B cell (primary cell): Measurements from ENCODE around the gene AGBL2. TPM values are rescaled to one million over a fixed set of nuclear protein-coding genes. Genes with fewer than 3 reads are reported as not detected.

Source experiments
- ATAC-seq: fragments of 200-7000 bp; cut with Tn5 transposase; one replicate; pipeline ENCODE4 v1.10.0; 2021; ENCODE audit warnings: low read depth, mild to moderate bottlenecking, moderate number of reproducible peaks, moderate library complexity
- CTCF ChIA-PET: fragments of 350-600 bp; sonication (Branson Sonifier 250); formaldehyde crosslinking; loops from one replicate; lab custom pipeline; 2021; ENCODE audit warnings: antibody characterized with exemption, inconsistent platforms; lab: Charles Lee
- POLR2A ChIA-PET: fragments of 350-600 bp; sonication (Branson Sonifier 250); formaldehyde crosslinking; loops from one replicate; lab custom pipeline; 2021; ENCODE audit warnings: antibody characterized with exemption; lab: Charles Lee
- DNase-seq: peaks from one replicate; pipeline ENCODE4 v3.0.0; 2013
- H2AFZ ChIP-seq: 2 replicates; pipeline ENCODE4 v1.6.1; 2012; ENCODE audit warnings: mild to moderate bottlenecking, low read depth, low read length; ENCODE audit not compliant: insufficient read depth, poor library complexity, severe bottlenecking
- H3K27ac ChIP-seq, 2 donors: 1 replicate in 1 of 2; 2 replicates in 1 of 2; pipeline ENCODE4 v1.5.1; 2012 to 2013; ENCODE audit warnings: low read length in 2 of 2, mild to moderate bottlenecking in 2 of 2, moderate library complexity in 1 of 2
- H3K27me3 ChIP-seq, 4 experiments: fragments of 200-600 bp in 1 of 4; sonication (generic) in 1 of 4; replicated peaks in 1 of 4; 1 replicate in 2 of 4; 2 replicates in 2 of 4; pipeline versions ENCODE4 v1.6.1 to v1.7.0; 2013 to 2016; ENCODE audit warnings: low read length in 3 of 4, mild to moderate bottlenecking in 2 of 4, mixed read lengths in 1 of 4, moderate library complexity in 1 of 4; ENCODE audit not compliant: insufficient read depth in 4 of 4, control insufficient read depth in 3 of 4; ENCODE audit errors: control extremely low read depth in 1 of 4
- H3K36me3 ChIP-seq, 2 experiments: replicated peaks in 1 of 2; 1 replicate in 1 of 2; 2 replicates in 1 of 2; pipeline versions ENCODE4 v1.6.1 to v1.7.1; 2013; ENCODE audit warnings: low read length in 1 of 2; ENCODE audit not compliant: insufficient read depth in 2 of 2, control insufficient read depth in 1 of 2; ENCODE audit errors: control extremely low read depth in 1 of 2, extremely low read depth in 1 of 2
- H3K4me1 ChIP-seq, 2 donors: fragments of 200-600 bp in 1 of 2; sonication (generic) in 1 of 2; 1 replicate in 1 of 2; 2 replicates in 1 of 2; pipeline versions ENCODE4 v1.5.1 to v1.6.1; 2013 to 2017; ENCODE audit warnings: low read length in 2 of 2; ENCODE audit not compliant: control insufficient read depth in 2 of 2, insufficient read depth in 2 of 2
- H3K4me2 ChIP-seq: replicated peaks from 2 replicates; pipeline ENCODE3; 2012; ENCODE audit warnings: mild to moderate bottlenecking, low read depth, low read length; ENCODE audit not compliant: poor library complexity, severe bottlenecking
- H3K4me3 ChIP-seq, 5 experiments: fragments of 200-600 bp in 1 of 5; sonication (generic) in 1 of 5; 1 replicate in 3 of 5; 2 replicates in 2 of 5; pipeline versions ENCODE4 v1.5.1 to v1.7.0; 2011 to 2016; ENCODE audit warnings: low read length in 4 of 5, mild to moderate bottlenecking in 4 of 5, low read depth in 2 of 5, control low read depth in 1 of 5, moderate library complexity in 1 of 5; ENCODE audit not compliant: insufficient read depth in 1 of 5; ENCODE audit errors: control extremely low read depth in 1 of 5, extremely low read depth in 1 of 5
- H3K79me2 ChIP-seq: fragments of 200-600 bp; sonication (generic); one replicate; pipeline ENCODE4 v1.6.0; 2016; ENCODE audit warnings: low read length; ENCODE audit not compliant: control insufficient read depth, insufficient read depth
- H3K9ac ChIP-seq: fragments of 200-600 bp; sonication (generic); 2 replicates; pipeline ENCODE4 v1.6.1; 2017; ENCODE audit warnings: mild to moderate bottlenecking, low read length, moderate library complexity
- H3K9me3 ChIP-seq, 3 donors: one replicate each; pipeline versions ENCODE4 v1.6.1 to v1.7.1; 2013; ENCODE audit warnings: low read length in 2 of 3; ENCODE audit not compliant: control insufficient read depth in 2 of 3, insufficient read depth in 1 of 3; ENCODE audit errors: control extremely low read depth in 1 of 3
- H4K20me1 ChIP-seq: 2 replicates; pipeline ENCODE4 v1.6.0; 2012; ENCODE audit warnings: mild to moderate bottlenecking, low read length; ENCODE audit not compliant: insufficient read depth, control insufficient read depth, poor library complexity, severe bottlenecking
- H3K27ac Mint-ChIP-seq: one replicate; pipeline ENCODE4 v1.8.0; 2021; ENCODE audit warnings: mixed read lengths
- H3K27me3 Mint-ChIP-seq: one replicate; pipeline ENCODE4 v1.8.0; 2021; ENCODE audit warnings: mixed read lengths
- H3K4me1 Mint-ChIP-seq: one replicate; pipeline ENCODE4 v1.8.0; 2021; ENCODE audit warnings: mixed read lengths
- H3K4me3 Mint-ChIP-seq: one replicate; pipeline ENCODE4 v1.8.0; 2021; ENCODE audit warnings: mixed read lengths
- H3K9me3 Mint-ChIP-seq: one replicate; pipeline ENCODE4 v1.8.0; 2022; ENCODE audit warnings: mixed read lengths; ENCODE audit not compliant: insufficient read depth
- EZH2 ChIP-seq: IDR thresholded peaks from 2 replicates; pipeline ENCODE4 v1.6.1; 2012; ENCODE audit warnings: borderline replicate concordance, low read depth, mild to moderate bottlenecking, moderate library complexity, low read length; ENCODE audit not compliant: insufficient read depth, poor library complexity, severe bottlenecking
- WGBS: methylation state at CpG from one replicate; pipeline ENCODE4 v1.1.5; 2013; ENCODE audit warnings: missing lambda C conversion rate; ENCODE audit not compliant: insufficient coverage; 5-methylcytosine and 5-hydroxymethylcytosine counted together
- intact Hi-C: fragments of 100-400 bp; cut with micrococcal nuclease; formaldehyde crosslinking; loops from one replicate; pipeline ENCODE4 v1.10.0; 2022
- polyA plus RNA-seq: library from polyadenylated mRNA; depleted of rRNA; stranded (reverse); fragments of >200 nt; gene quantifications from 2 replicates; pipeline ENCODE4 v1.2.3, GENCODE V29; 2012
- total RNA-seq, 2 donors: library from RNA; stranded (reverse); fragments of 120-200 nt in 1 of 2; gene quantifications; 1 replicate in 1 of 2; 2 replicates in 1 of 2; pipeline versions ENCODE4 v1.2.3 to v1.2.4, GENCODE V29; 2013 to 2022
- TF ChIP-seq, protein P1 (sequence below): fragments of 200-600 bp; IDR thresholded peaks from one replicate; pipeline ENCODE4 v1.8.0; 2022; ENCODE audit warnings: antibody characterized with exemption, mild to moderate bottlenecking

Gene AGBL2
- total and polyA plus RNA-seq, 2 donors (not counting 1 experiment from before 2014, with no cell fraction given) = 13.6 to 28.6 TPM

DNA sequence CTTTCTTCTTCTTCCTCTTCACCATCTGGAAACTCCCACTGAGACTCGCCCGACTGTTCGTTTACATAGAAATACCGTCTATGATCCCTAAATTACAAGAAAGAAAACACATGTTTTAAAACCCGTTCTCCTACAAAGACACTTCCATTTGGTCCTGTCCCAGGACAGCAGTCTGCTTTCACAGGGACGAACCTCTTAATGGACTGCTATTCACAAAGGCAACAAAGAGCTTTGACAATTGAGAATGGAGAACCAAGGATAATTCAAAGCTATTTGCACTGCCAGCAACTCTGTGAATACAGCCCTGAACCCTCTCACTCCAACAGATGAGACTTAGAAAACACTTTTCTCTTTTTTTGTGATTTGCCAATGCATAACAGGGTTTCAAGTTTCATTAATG, 16.3 kb upstream of the AGBL2 start:
- CTCF ChIA-PET = interaction anchor here (0.7 kb wide), 1 partner anchor 15 kb away, joined by 3 read pairs; no protein-coding TSS in a partner anchor
- Histone ChIP-seq H3K9me3 (no peaks in the 10 kb centered on the region), H3K79me2 (peaks cover 15% of the 10 kb centered on the region), H3K27ac (no peak overlapping the region), H3K9ac (no peak overlapping the region), H3K27me3 (no peaks in the 10 kb centered on the region), H4K20me1 (peaks cover 28% of the 10 kb centered on the region), H3K4me1 (no peaks in the 10 kb centered on the region), H3K4me2 (no peak overlapping the region), H3K4me3 (no peak overlapping the region), H2AFZ (no peak overlapping the region), H3K36me3 (peaks cover 16 to 87% of the 10 kb centered on the region in 2 experiments)
- no peak for ATAC-seq
- DNase-seq = no peak
- intact Hi-C loops = loop anchor here (10.0 kb wide), 1 partner anchor 73 kb away; no protein-coding TSS in a partner anchor
- H3K9me3 Mint-ChIP-seq = no peaks in the 10 kb centered on the region
- WGBS = 92% methylated on average over 5 of the region's 6 CpGs
- H3K27ac Mint-ChIP-seq = no peak overlapping the region
- H3K27me3 Mint-ChIP-seq = no peaks in the 10 kb centered on the region
- H3K4me3 Mint-ChIP-seq = no peak overlapping the region
- TF ChIP-seq, protein P1, sequence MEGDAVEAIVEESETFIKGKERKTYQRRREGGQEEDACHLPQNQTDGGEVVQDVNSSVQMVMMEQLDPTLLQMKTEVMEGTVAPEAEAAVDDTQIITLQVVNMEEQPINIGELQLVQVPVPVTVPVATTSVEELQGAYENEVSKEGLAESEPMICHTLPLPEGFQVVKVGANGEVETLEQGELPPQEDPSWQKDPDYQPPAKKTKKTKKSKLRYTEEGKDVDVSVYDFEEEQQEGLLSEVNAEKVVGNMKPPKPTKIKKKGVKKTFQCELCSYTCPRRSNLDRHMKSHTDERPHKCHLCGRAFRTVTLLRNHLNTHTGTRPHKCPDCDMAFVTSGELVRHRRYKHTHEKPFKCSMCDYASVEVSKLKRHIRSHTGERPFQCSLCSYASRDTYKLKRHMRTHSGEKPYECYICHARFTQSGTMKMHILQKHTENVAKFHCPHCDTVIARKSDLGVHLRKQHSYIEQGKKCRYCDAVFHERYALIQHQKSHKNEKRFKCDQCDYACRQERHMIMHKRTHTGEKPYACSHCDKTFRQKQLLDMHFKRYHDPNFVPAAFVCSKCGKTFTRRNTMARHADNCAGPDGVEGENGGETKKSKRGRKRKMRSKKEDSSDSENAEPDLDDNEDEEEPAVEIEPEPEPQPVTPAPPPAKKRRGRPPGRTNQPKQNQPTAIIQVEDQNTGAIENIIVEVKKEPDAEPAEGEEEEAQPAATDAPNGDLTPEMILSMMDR = no peak
- no peak for TF ChIP-seq EZH2
- H3K4me1 Mint-ChIP-seq = no peaks in the 10 kb centered on the region
- POLR2A ChIA-PET = no interaction called here

- Histone ChIP-seq H3K4me2 (no peak overlapping the region), H3K27ac (no peak overlapping the region), H3K9ac (no peak overlapping the region), H3K79me2 (peaks cover 11% of the 10 kb centered on the region), H3K4me1 (no peaks in the 10 kb centered on the region), H3K4me3 (no peak overlapping the region), H3K36me3 (peaks cover 31 to 93% of the 10 kb centered on the region in 2 experiments), H4K20me1 (peaks cover 17% of the 10 kb centered on the region), H3K27me3 (no peaks in the 10 kb centered on the region), H2AFZ (no peak overlapping the region), H3K9me3 (no peaks in the 10 kb centered on the region)
- DNase-seq = no peak
- ChIA-PET CTCF (interaction anchor here (0.7 to 1.2 kb wide), 2 partner anchors 11 kb away, joined by 3 read pairs; partner anchors contain the start of gene AGBL2), POLR2A (no interaction called here)
- no peak for ATAC-seq
- intact Hi-C loops = no loop called here
- no CpG with 5 or more reads among the region's 12 CpGs for WGBS
- no peak for TF ChIP-seq EZH2
- TF ChIP-seq, protein P1 = no peak
- Mint-ChIP-seq H3K27me3 (no peaks in the 10 kb centered on the region), H3K4me3 (no peak overlapping the region), H3K9me3 (no peaks in the 10 kb centered on the region), H3K4me1 (no peaks in the 10 kb centered on the region), H3K27ac (no peak overlapping the region)
These were observed 11.8 kb upstream of the AGBL2 start for GRCh38 chr11:47726878-47727514.
